SKM-1 treated with dmso at 0.1 percent for 144 hours (cell line): Measurements from ENCODE around the gene PIEZO2.
"Not testable (repeated sequence)": the region's sequence is repeated elsewhere in the genome, so short reads cannot be mapped to it uniquely, and the experiment has no call there.

Source experiments
- DNase-seq: peaks from one replicate; lab custom pipeline; 2025; ENCODE audit not compliant: unreplicated experiment; lab: John Stamatoyannopoulos, UW

PIEZO2 gene

GRCh38 chr18:10644003-10644402, 505.4 kb downstream of the PIEZO2 start:
- DNase-seq, result not testable (repeated sequence)

GRCh38 chr18:10642915-10643524, 506.3 kb downstream of the PIEZO2 start:
- DNase-seq, result not testable (repeated sequence)

- not testable (repeated sequence) for DNase-seq
Observed at GRCh38 chr18:10638539-10638885, 510.9 kb downstream of the PIEZO2 start.

GRCh38 chr18:10637858-10638538, 511.4 kb downstream of the PIEZO2 start:
- DNase-seq, result not testable (repeated sequence)

GRCh38 chr18:10629076-10629475, 520.3 kb downstream of the PIEZO2 start:
- peak; percentile 36 for DNase-seq

GRCh38 chr18:10626606-10627213, 522.7 kb downstream of the PIEZO2 start:
- not testable (repeated sequence) for DNase-seq

GRCh38 chr18:10623606-10624005, 525.8 kb downstream of the PIEZO2 start:
- not testable (repeated sequence) for DNase-seq

GRCh38 chr18:10622982-10623381, 526.4 kb downstream of the PIEZO2 start:
- not testable (repeated sequence) for DNase-seq

- peak; percentile 1 for DNase-seq
Observed at GRCh38 chr18:10620670-10621329, 528.6 kb downstream of the PIEZO2 start.
